PFSK-1 (cell line): ENCODE results near the gene THBS1.

Source experiments
- FOXP2 ChIP-seq: optimal IDR thresholded peaks from 2 replicates; pipeline ENCODE3; 2011; ENCODE audit warnings: borderline replicate concordance, control low read depth, inconsistent platforms; ENCODE audit not compliant: insufficient read depth; ENCODE audit errors: extremely low read length, extremely low read depth
- POLR2AphosphoS5 ChIP-seq: IDR thresholded peaks from 2 replicates; pipeline ENCODE4 v1.6.1; 2012; ENCODE audit warnings: low read depth, mild to moderate bottlenecking, control low read depth, low read length, moderate library complexity
- SIN3A ChIP-seq: IDR thresholded peaks from 2 replicates; pipeline ENCODE4 v1.6.1; 2012; ENCODE audit warnings: mild to moderate bottlenecking, low read length, moderate library complexity, borderline replicate concordance; ENCODE audit not compliant: insufficient read depth
- TF ChIP-seq, protein P1 (sequence below), 2 experiments: IDR thresholded peaks; 2 replicates each; pipeline versions ENCODE4 v1.6.1 to v1.8.0; 2011 to 2012; ENCODE audit warnings: low read depth in 2 of 2, low read length in 2 of 2, control low read depth in 1 of 2, inconsistent platforms in 1 of 2, mild to moderate bottlenecking in 1 of 2, moderate library complexity in 1 of 2; ENCODE audit not compliant: insufficient read depth in 1 of 2

GRCh38 chr15:39602143-39602542, 21.3 kb downstream of the THBS1 start:
- TF ChIP-seq, protein P1, sequence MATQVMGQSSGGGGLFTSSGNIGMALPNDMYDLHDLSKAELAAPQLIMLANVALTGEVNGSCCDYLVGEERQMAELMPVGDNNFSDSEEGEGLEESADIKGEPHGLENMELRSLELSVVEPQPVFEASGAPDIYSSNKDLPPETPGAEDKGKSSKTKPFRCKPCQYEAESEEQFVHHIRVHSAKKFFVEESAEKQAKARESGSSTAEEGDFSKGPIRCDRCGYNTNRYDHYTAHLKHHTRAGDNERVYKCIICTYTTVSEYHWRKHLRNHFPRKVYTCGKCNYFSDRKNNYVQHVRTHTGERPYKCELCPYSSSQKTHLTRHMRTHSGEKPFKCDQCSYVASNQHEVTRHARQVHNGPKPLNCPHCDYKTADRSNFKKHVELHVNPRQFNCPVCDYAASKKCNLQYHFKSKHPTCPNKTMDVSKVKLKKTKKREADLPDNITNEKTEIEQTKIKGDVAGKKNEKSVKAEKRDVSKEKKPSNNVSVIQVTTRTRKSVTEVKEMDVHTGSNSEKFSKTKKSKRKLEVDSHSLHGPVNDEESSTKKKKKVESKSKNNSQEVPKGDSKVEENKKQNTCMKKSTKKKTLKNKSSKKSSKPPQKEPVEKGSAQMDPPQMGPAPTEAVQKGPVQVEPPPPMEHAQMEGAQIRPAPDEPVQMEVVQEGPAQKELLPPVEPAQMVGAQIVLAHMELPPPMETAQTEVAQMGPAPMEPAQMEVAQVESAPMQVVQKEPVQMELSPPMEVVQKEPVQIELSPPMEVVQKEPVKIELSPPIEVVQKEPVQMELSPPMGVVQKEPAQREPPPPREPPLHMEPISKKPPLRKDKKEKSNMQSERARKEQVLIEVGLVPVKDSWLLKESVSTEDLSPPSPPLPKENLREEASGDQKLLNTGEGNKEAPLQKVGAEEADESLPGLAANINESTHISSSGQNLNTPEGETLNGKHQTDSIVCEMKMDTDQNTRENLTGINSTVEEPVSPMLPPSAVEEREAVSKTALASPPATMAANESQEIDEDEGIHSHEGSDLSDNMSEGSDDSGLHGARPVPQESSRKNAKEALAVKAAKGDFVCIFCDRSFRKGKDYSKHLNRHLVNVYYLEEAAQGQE (IDR thresholded peaks at IDR 0.05; ENCODE audit: insufficient read depth in 1 of 2, low read depth in 2 of 2, low read length in 2 of 2): no peak
- TF ChIP-seq SIN3A: no peak
- no peak for TF ChIP-seq POLR2AphosphoS5
- no peak for TF ChIP-seq FOXP2
